H9 (cell line): ENCODE data around the gene SPRED3. TPM values are rescaled to one million over a fixed set of nuclear protein-coding genes. Genes with fewer than 3 reads are reported as not detected.

Source experiments
- DNase-seq: peaks from one replicate; pipeline ENCODE4 v3.0.0-alpha.2; 2017
- H2AFZ ChIP-seq: one replicate; pipeline ENCODE4 v1.6.1; 2013; ENCODE audit warnings: mild to moderate bottlenecking, low read length, control low read depth, moderate library complexity
- H2AK5ac ChIP-seq: 2 replicates; pipeline ENCODE4 v1.6.1; 2013; ENCODE audit warnings: low read length, control low read depth, mixed read lengths; ENCODE audit not compliant: insufficient read length
- H2BK120ac ChIP-seq: one replicate; pipeline ENCODE4 v1.6.1; 2013; ENCODE audit warnings: low read depth, mild to moderate bottlenecking, low read length, control low read depth, inconsistent platforms; ENCODE audit not compliant: poor library complexity, severe bottlenecking
- H2BK12ac ChIP-seq: 2 replicates; pipeline ENCODE4 v1.6.1; 2013; ENCODE audit warnings: low read length, control low read depth, mixed read lengths, low read depth; ENCODE audit not compliant: insufficient read length
- H2BK15ac ChIP-seq: 2 replicates; pipeline ENCODE4 v1.6.1; 2013; ENCODE audit warnings: low read depth, low read length, control low read depth
- H2BK20ac ChIP-seq: one replicate; pipeline ENCODE4 v1.6.1; 2013; ENCODE audit warnings: low read depth, mild to moderate bottlenecking, low read length, control low read depth, inconsistent platforms; ENCODE audit not compliant: poor library complexity, severe bottlenecking
- H2BK5ac ChIP-seq: 2 replicates; pipeline ENCODE4 v1.6.1; 2013; ENCODE audit warnings: low read length, control low read depth, mixed read lengths; ENCODE audit not compliant: insufficient read length
- H3K14ac ChIP-seq: 2 replicates; pipeline ENCODE4 v1.6.1; 2013; ENCODE audit warnings: low read length, control low read depth; ENCODE audit not compliant: insufficient read depth
- H3K18ac ChIP-seq: 2 replicates; pipeline ENCODE4 v1.6.1; 2013; ENCODE audit warnings: low read depth, mild to moderate bottlenecking, mixed read lengths, low read length, control low read depth; ENCODE audit not compliant: insufficient read length
- H3K23ac ChIP-seq: 2 replicates; pipeline ENCODE4 v1.6.1; 2013; ENCODE audit warnings: low read length, control low read depth, mixed read lengths, low read depth; ENCODE audit not compliant: insufficient read length
- H3K23me2 ChIP-seq: 2 replicates; pipeline ENCODE4 v1.6.1; 2013; ENCODE audit warnings: low read depth, mild to moderate bottlenecking, mixed read lengths, low read length, control low read depth; ENCODE audit not compliant: insufficient read length, poor library complexity, severe bottlenecking
- H3K27ac ChIP-seq: 2 replicates; pipeline ENCODE4 v1.5.1; 2013; ENCODE audit warnings: low read length, control low read depth, mixed read lengths, low read depth; ENCODE audit not compliant: insufficient read length
- H3K27me3 ChIP-seq: 2 replicates; pipeline ENCODE4 v1.6.1; 2013; ENCODE audit warnings: low read length, control low read depth, inconsistent platforms; ENCODE audit not compliant: insufficient read depth
- H3K4ac ChIP-seq: 2 replicates; pipeline ENCODE4 v1.6.1; 2013; ENCODE audit warnings: low read depth, mild to moderate bottlenecking, control low read depth, inconsistent platforms, low read length, moderate library complexity
- H3K4me1 ChIP-seq: 2 replicates; pipeline ENCODE4 v1.6.1; 2013; ENCODE audit warnings: low read length, control low read depth, inconsistent platforms; ENCODE audit not compliant: insufficient read depth
- H3K4me2 ChIP-seq: 2 replicates; pipeline ENCODE4 v1.6.1; 2013; ENCODE audit warnings: low read length, control low read depth, mixed read lengths; ENCODE audit not compliant: insufficient read length, insufficient read depth
- H3K56ac ChIP-seq: 2 replicates; pipeline ENCODE4 v1.6.1; 2013; ENCODE audit warnings: low read depth, mild to moderate bottlenecking, mixed read lengths, low read length, control low read depth; ENCODE audit not compliant: insufficient read length
- H3K79me1 ChIP-seq: 2 replicates; pipeline ENCODE4 v1.6.1; 2013; ENCODE audit warnings: low read depth, mild to moderate bottlenecking, moderate library complexity, low read length, control low read depth, inconsistent platforms; ENCODE audit not compliant: insufficient read depth, poor library complexity, severe bottlenecking
- H3K79me2 ChIP-seq: 2 replicates; pipeline ENCODE4 v1.6.1; 2013; ENCODE audit warnings: low read length, control low read depth, inconsistent platforms; ENCODE audit not compliant: insufficient read depth
- H3K9ac ChIP-seq: 2 replicates; pipeline ENCODE4 v1.6.1; 2013; ENCODE audit warnings: low read length, control low read depth, mixed read lengths; ENCODE audit not compliant: insufficient read length; ENCODE audit errors: extremely low read depth
- H3K9me3 ChIP-seq: one replicate; pipeline ENCODE4 v1.6.1; 2013; ENCODE audit warnings: low read depth, low read length, inconsistent platforms; ENCODE audit not compliant: control insufficient read depth
- H3T11ph ChIP-seq: one replicate; pipeline ENCODE4 v1.6.1; 2013; ENCODE audit warnings: mild to moderate bottlenecking, low read length, control low read depth, inconsistent platforms
- H4K20me1 ChIP-seq: one replicate; pipeline ENCODE4 v1.6.1; 2013; ENCODE audit not compliant: control insufficient read depth, insufficient read length, insufficient read depth
- H4K5ac ChIP-seq: 2 replicates; pipeline ENCODE4 v1.6.1; 2013; ENCODE audit warnings: low read depth, mild to moderate bottlenecking, mixed read lengths, low read length, control low read depth; ENCODE audit not compliant: insufficient read length
- H4K8ac ChIP-seq: replicated peaks from 2 replicates; pipeline ENCODE4 v1.6.1; 2013; ENCODE audit warnings: low read length, control low read depth, mixed read lengths, low read depth; ENCODE audit not compliant: insufficient read length
- H4K91ac ChIP-seq: 2 replicates; pipeline ENCODE4 v1.6.1; 2013; ENCODE audit warnings: low read depth, mild to moderate bottlenecking, moderate library complexity, mixed read lengths, low read length, control low read depth; ENCODE audit not compliant: insufficient read length
- H3K27ac Mint-ChIP-seq, 3 experiments: 2 replicates in 2 of 3; 3 replicates in 1 of 3; pipeline ENCODE4 v1.8.0; 2020 to 2021; ENCODE audit warnings: mixed read lengths in 3 of 3, mild to moderate bottlenecking in 1 of 3, moderate library complexity in 1 of 3
- H3K27me3 Mint-ChIP-seq: 2 replicates; pipeline ENCODE4 v1.8.0; 2021; ENCODE audit warnings: low read depth, mild to moderate bottlenecking, moderate library complexity, mixed read lengths
- H3K36me3 Mint-ChIP-seq, 3 experiments: 2 replicates in 2 of 3; 3 replicates in 1 of 3; pipeline ENCODE4 v1.8.0; 2020 to 2021; ENCODE audit warnings: low read depth in 3 of 3, mixed read lengths in 3 of 3; ENCODE audit not compliant: insufficient read depth in 1 of 3
- H3K4me1 Mint-ChIP-seq, 2 experiments: 2 replicates each; pipeline ENCODE4 v1.8.0; 2020; ENCODE audit warnings: mixed read lengths in 2 of 2
- H3K4me3 Mint-ChIP-seq, 2 experiments: 2 replicates in 1 of 2; 3 replicates in 1 of 2; pipeline ENCODE4 v1.8.0; 2020 to 2021; ENCODE audit warnings: mild to moderate bottlenecking in 2 of 2, mixed read lengths in 2 of 2, moderate library complexity in 1 of 2
- H3K9me3 Mint-ChIP-seq, 2 experiments: 2 replicates in 1 of 2; 3 replicates in 1 of 2; pipeline ENCODE4 v1.8.0; 2020; ENCODE audit warnings: mild to moderate bottlenecking in 2 of 2, mixed read lengths in 2 of 2, moderate library complexity in 1 of 2
- CTCF ChIP-seq: fragments of 200-600 bp; sonication (generic); conservative IDR thresholded peaks from 3 replicates; pipeline ENCODE4 v1.8.0; 2021; ENCODE audit warnings: antibody characterized with exemption, mild to moderate bottlenecking
- WGBS: extraction: QIAGEN DNeasy Blood & Tissue Kit; methylation state at CpG from one replicate; pipeline ENCODE4 v1.1.7; 2013; ENCODE audit warnings: missing lambda C conversion rate, low lambda C conversion rate, mixed read lengths; ENCODE audit not compliant: insufficient read length; ENCODE audit errors: extremely low coverage; 5-methylcytosine and 5-hydroxymethylcytosine counted together
- total RNA-seq: library from RNA; stranded (reverse); gene quantifications from 2 replicates; pipeline ENCODE4 v1.2.1, GENCODE V29; 2021

Gene SPRED3
- total RNA-seq, 1 experiment from 2014 or later, result 16.4 TPM

- no peak overlapping the region for H3K14ac ChIP-seq
- H3K4me1 Mint-ChIP-seq, result peaks cover 4 to 14% of the 10 kb centered on the region in 2 experiments
- no peak overlapping the region for H2BK120ac ChIP-seq
- no peak overlapping the region for H3T11ph ChIP-seq
- H2AFZ ChIP-seq, result no peak overlapping the region
- H3K79me2 ChIP-seq, result no peaks in the 10 kb centered on the region
- H2AK5ac ChIP-seq, result no peak overlapping the region
- no peak overlapping the region for H3K4ac ChIP-seq
- no peaks in the 10 kb centered on the region for H4K20me1 ChIP-seq
- no peak overlapping the region for H4K8ac ChIP-seq
- H3K27ac Mint-ChIP-seq, result no peak overlapping the region
- H3K36me3 Mint-ChIP-seq, result no peaks in the 10 kb centered on the region
- no peak overlapping the region for H3K56ac ChIP-seq
- no peak overlapping the region for H2BK12ac ChIP-seq
- H3K4me2 ChIP-seq, result no peak overlapping the region
- H3K23ac ChIP-seq, result no peak overlapping the region
- no peaks in the 10 kb centered on the region for H3K23me2 ChIP-seq
- no peak overlapping the region for H3K9ac ChIP-seq
- no peak overlapping the region for H2BK15ac ChIP-seq
- H3K27me3 ChIP-seq, result no peaks in the 10 kb centered on the region
- H3K27ac ChIP-seq, result no peak overlapping the region
- H4K91ac ChIP-seq, result no peak overlapping the region
- H3K18ac ChIP-seq, result no peak overlapping the region
- no peaks in the 10 kb centered on the region for H3K79me1 ChIP-seq
- H4K5ac ChIP-seq, result no peak overlapping the region
- no peaks in the 10 kb centered on the region for H3K9me3 ChIP-seq
- no peak for TF ChIP-seq CTCF
- no CpG with 5 or more reads among the region's 5 CpGs for WGBS
- no peak for DNase-seq
- H3K9me3 Mint-ChIP-seq, result no peaks in the 10 kb centered on the region
- H2BK5ac ChIP-seq, result no peak overlapping the region
- H3K4me3 Mint-ChIP-seq, result no peak overlapping the region
- H2BK20ac ChIP-seq, result no peak overlapping the region
- peaks cover 17% of the 10 kb centered on the region for H3K27me3 Mint-ChIP-seq
- no peaks in the 10 kb centered on the region; the same call in 1 of the 2 replicates for H3K4me1 ChIP-seq
These were observed 35.8 kb downstream of the SPRED3 start for GRCh38 chr19:38424272-38424671.
